Natural killer cell treated with Interleukin-12 subunit alpha and Interleukin-12 subunit beta and Interleukin-15 and Interleukin-18, amount 100 ng/mL, for 72 hours (primary cell): ENCODE data around the gene C1QTNF4. TPM values are rescaled to one million over a fixed set of nuclear protein-coding genes. Genes with fewer than 3 reads are reported as not detected.
A peak's percentile ranks its signal among the peaks of the same experiment; 100 is the strongest.
"Not testable (repeated sequence)": the region's sequence is repeated elsewhere in the genome, so short reads cannot be mapped to it uniquely, and the experiment has no call there.

Experiments used
- ATAC-seq, 2 donors: fragments of 150-1000 bp; cut with Tn5 transposase in 1 of 2; sonication (Bioruptor Pico), chemical (Tn5 transposase) in 1 of 2; 2 replicates each; pipeline ENCODE4 v1.10.0; 2021
- DNase-seq: peaks from one replicate; pipeline ENCODE4 v3.0.0; 2022; ENCODE audit warnings: low spot score
- H3K27ac Mint-ChIP-seq, 2 donors: 1 replicate in 1 of 2; 2 replicates in 1 of 2; pipeline ENCODE4 v1.8.0; 2022; ENCODE audit warnings: mixed read lengths in 2 of 2, mild to moderate bottlenecking in 1 of 2, moderate library complexity in 1 of 2
- H3K27me3 Mint-ChIP-seq, 2 donors: 1 replicate in 1 of 2; 2 replicates in 1 of 2; pipeline ENCODE4 v1.8.0; 2022; ENCODE audit warnings: mixed read lengths in 2 of 2
- H3K36me3 Mint-ChIP-seq: one replicate; pipeline ENCODE4 v1.8.0; 2022; ENCODE audit warnings: mixed read lengths
- H3K4me1 Mint-ChIP-seq, 2 donors: 1 replicate in 1 of 2; 2 replicates in 1 of 2; pipeline ENCODE4 v1.8.0; 2022; ENCODE audit warnings: low read depth in 2 of 2, mixed read lengths in 2 of 2, mild to moderate bottlenecking in 1 of 2
- H3K4me3 Mint-ChIP-seq: one replicate; pipeline ENCODE4 v1.8.0; 2022; ENCODE audit warnings: mixed read lengths
- H3K9me3 Mint-ChIP-seq: 2 replicates; pipeline ENCODE4 v1.8.0; 2022; ENCODE audit warnings: mixed read lengths
- total RNA-seq, 2 donors: library from RNA; stranded (reverse); gene quantifications; one replicate each; pipeline ENCODE4 v1.2.3, GENCODE V29; 2022

Gene C1QTNF4
- total RNA-seq, 2 donors from 2014 or later: not detected

DNA sequence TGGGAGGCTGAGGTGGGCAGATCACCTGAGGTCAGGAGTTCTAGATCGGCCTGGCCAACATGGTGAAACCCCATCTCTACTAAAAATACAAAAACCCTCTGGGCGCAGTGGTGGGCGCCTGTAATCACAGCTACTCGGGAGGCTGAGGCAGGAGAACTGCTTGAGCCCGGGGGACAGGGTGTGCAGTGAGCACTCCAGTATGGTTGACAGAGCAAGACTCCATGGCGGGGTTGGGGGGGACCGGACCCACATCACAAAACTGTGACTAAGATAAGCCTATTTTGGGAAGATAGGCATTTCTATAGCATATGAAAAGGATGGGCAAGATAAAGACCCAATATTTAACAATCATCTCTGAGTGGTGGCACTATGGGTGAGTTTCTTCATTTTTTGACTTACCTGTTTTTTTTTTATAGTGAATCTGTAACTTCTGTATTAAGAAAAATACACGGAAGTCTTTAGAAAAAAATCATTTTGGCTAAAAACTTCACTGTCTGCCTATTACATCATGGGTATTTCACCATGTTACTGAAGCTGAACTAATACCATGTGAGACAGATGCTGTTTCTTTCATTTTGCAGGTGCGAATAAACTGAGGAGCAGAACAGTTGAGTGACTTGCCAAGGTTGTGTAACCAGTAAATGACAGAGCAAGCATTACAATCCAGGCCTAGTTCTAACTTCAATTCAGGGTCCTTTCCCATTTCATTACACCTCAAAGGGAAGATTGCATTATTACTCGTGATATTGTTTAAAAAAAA lies 43.7 kb downstream of the C1QTNF4 start:
- Mint-ChIP-seq H3K27me3 (no peaks in the 10 kb centered on the region), H3K27ac (peak overlapping the region; percentile 98), H3K9me3 (no peaks in the 10 kb centered on the region), H3K4me3 (peak overlapping the region; percentile 99), H3K4me1 (peaks cover 38 to 57% of the 10 kb centered on the region in 2 donors), H3K36me3 (peaks cover 6% of the 10 kb centered on the region)
- no peak for ATAC-seq
- no peak for DNase-seq

DNA sequence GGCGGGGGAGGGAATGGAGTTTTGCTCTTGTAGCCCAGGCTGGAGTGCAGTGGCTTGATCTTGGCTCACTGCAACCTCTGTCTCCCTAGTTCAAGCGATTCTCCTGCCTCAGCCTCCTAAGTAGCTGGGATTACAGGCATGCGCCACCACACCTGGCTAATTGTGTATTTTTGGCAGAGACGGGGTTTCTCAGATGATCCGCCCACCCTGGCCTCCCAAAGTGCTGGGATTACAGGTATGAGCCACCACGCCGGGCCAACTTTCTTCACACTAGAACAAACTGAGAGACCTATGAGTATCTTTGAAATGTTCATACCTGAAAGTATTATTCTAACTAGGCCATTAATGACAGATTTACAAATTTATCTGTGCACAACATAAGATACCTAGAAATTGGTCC lies 47.9 kb downstream of the C1QTNF4 start:
- not testable (repeated sequence) for H3K9me3 Mint-ChIP-seq, ATAC-seq

GRCh38 chr11:47545298-47545697 lies 48.9 kb downstream of the C1QTNF4 start:
- Mint-ChIP-seq H3K4me1 (peaks cover 33 to 42% of the 10 kb centered on the region in 2 donors), H3K4me3 (no peak overlapping the region), H3K27me3 (no peaks in the 10 kb centered on the region), H3K9me3 (no peaks in the 10 kb centered on the region), H3K36me3 (peaks cover 6% of the 10 kb centered on the region), H3K27ac (no peak overlapping the region)
- DNase-seq (no peak), ATAC-seq (no peak)

More for the DNA sequence above, 47.9 kb downstream of the C1QTNF4 start:
- peaks cover 32 to 42% of the 10 kb centered on the region in 2 donors for H3K4me1 Mint-ChIP-seq
- not testable (repeated sequence) for H3K27me3 Mint-ChIP-seq, H3K27ac Mint-ChIP-seq, H3K36me3 Mint-ChIP-seq, DNase-seq, H3K4me3 Mint-ChIP-seq

GRCh38 chr11:47541070-47541469 lies 53.1 kb downstream of the C1QTNF4 start:
- ATAC-seq: peak in 1 of 2 donors; percentile 37
- H3K9me3 Mint-ChIP-seq: no peaks in the 10 kb centered on the region
- peak overlapping the region; percentile 76 to 84 for H3K27ac Mint-ChIP-seq
- H3K27me3 Mint-ChIP-seq: no peaks in the 10 kb centered on the region
- H3K4me1 Mint-ChIP-seq: peaks cover 33 to 35% of the 10 kb centered on the region in 2 donors
- no peak for DNase-seq
- H3K36me3 Mint-ChIP-seq: no peaks in the 10 kb centered on the region
- H3K4me3 Mint-ChIP-seq: peak overlapping the region; percentile 50

GRCh38 chr11:47539681-47540039 lies 54.6 kb downstream of the C1QTNF4 start:
- peaks cover 33 to 36% of the 10 kb centered on the region in 2 donors for H3K4me1 Mint-ChIP-seq
- ATAC-seq (no peak), DNase-seq (no peak)
- H3K27ac Mint-ChIP-seq: peak overlapping the region; percentile 76 to 84
- H3K9me3 Mint-ChIP-seq: no peaks in the 10 kb centered on the region
- H3K27me3 Mint-ChIP-seq: no peaks in the 10 kb centered on the region
- H3K4me3 Mint-ChIP-seq: peak overlapping the region; percentile 50
- no peaks in the 10 kb centered on the region for H3K36me3 Mint-ChIP-seq

Other genes with a start within 250 kb of the C1QTNF4 start
- not detected for gene MYBPC3, start 241.7 kb downstream of the C1QTNF4 start, total RNA-seq
- 1 to 10 TPM; 2.0 to 2.5 TPM for gene SPI1, start 215.9 kb downstream of the C1QTNF4 start, total RNA-seq
- gene SLC39A13, start 185.8 kb downstream of the C1QTNF4 start, total RNA-seq: 10 to 100 TPM; 20.9 to 31.3 TPM
- gene PSMC3, start 168.0 kb downstream of the C1QTNF4 start, total RNA-seq: 100 to 1,000 TPM; 175 to 216 TPM
- 1 to 10 TPM; 1.8 to 4.0 TPM for gene RAPSN, start 145.3 kb downstream of the C1QTNF4 start, total RNA-seq
- gene CELF1, start 41.3 kb downstream of the C1QTNF4 start, total RNA-seq: 100 to 1,000 TPM; 165 to 230 TPM
- 10 to 100 TPM; 33.1 to 57.4 TPM for gene PTPMT1, start 28.8 kb downstream of the C1QTNF4 start, total RNA-seq
- gene KBTBD4, start 15.4 kb downstream of the C1QTNF4 start, total RNA-seq: 10 to 100 TPM; 13.2 to 19.7 TPM
- gene NDUFS3, start 15.3 kb downstream of the C1QTNF4 start, total RNA-seq: 100 to 1,000 TPM; 101 to 145 TPM
- gene FAM180B, start 7.7 kb downstream of the C1QTNF4 start, total RNA-seq: under 1 TPM; 0.31 to 0.62 TPM
- 100 to 1,000 TPM; 102 to 124 TPM for gene MTCH2, start 48.1 kb upstream of the C1QTNF4 start, total RNA-seq
- gene AGBL2, start 121.0 kb upstream of the C1QTNF4 start, total RNA-seq: 1 to 10 TPM; 2.4 to 2.7 TPM
- 100 to 1,000 TPM; 137 to 246 TPM for gene FNBP4, start 172.9 kb upstream of the C1QTNF4 start, total RNA-seq